ENCODE measurements around the gene RAG2. TPM values are rescaled to one million over a fixed set of nuclear protein-coding genes. Genes with fewer than 3 reads are reported as not detected.

Gene RAG2
- total RNA-seq, 1 experiment from 2014 or later: not detected

- H4K91ac ChIP-seq (ENCODE audit: insufficient read length, low read depth, low read length): no peak overlapping the region
- H2BK15ac ChIP-seq (ENCODE audit: low read depth, low read length): no peak overlapping the region
- no peak overlapping the region for H3K4ac ChIP-seq (ENCODE audit: low read depth, low read length)
- H2BK5ac ChIP-seq (ENCODE audit: insufficient read length, low read length): no peak overlapping the region
- H3K4me1 ChIP-seq (ENCODE audit: insufficient read depth, low read length): no peaks in the 10 kb centered on the region
- H2BK120ac ChIP-seq (ENCODE audit: low read depth, low read length, poor library complexity, severe bottlenecking): no peak overlapping the region
- no peak overlapping the region for H3K27ac ChIP-seq (ENCODE audit: insufficient read length, low read depth, low read length)
- H3K4me3 Mint-ChIP-seq: no peak overlapping the region
- H4K20me1 ChIP-seq (ENCODE audit: control insufficient read depth, insufficient read depth, insufficient read length): no peaks in the 10 kb centered on the region
- H3K4me1 Mint-ChIP-seq: no peaks in the 10 kb centered on the region
- H3K9ac ChIP-seq (ENCODE audit: extremely low read depth, insufficient read length, low read length): no peak overlapping the region
- H3K79me1 ChIP-seq (ENCODE audit: insufficient read depth, low read depth, low read length, poor library complexity, severe bottlenecking): no peaks in the 10 kb centered on the region
- H3T11ph ChIP-seq (ENCODE audit: low read length): no peak overlapping the region
- no peak overlapping the region for H3K4me2 ChIP-seq (ENCODE audit: insufficient read depth, insufficient read length, low read length)
- no peak overlapping the region for H3K27ac Mint-ChIP-seq
- no peak overlapping the region for H4K5ac ChIP-seq (ENCODE audit: insufficient read length, low read depth, low read length)
- H3K56ac ChIP-seq (ENCODE audit: insufficient read length, low read depth, low read length): no peak overlapping the region
- no peak overlapping the region for H2BK12ac ChIP-seq (ENCODE audit: insufficient read length, low read depth, low read length)
- no peak for DNase-seq
- H3K9me3 ChIP-seq (ENCODE audit: control insufficient read depth, low read depth, low read length): peaks cover 20% of the 10 kb centered on the region
- no peak overlapping the region for H3K18ac ChIP-seq (ENCODE audit: insufficient read length, low read depth, low read length)
- H3K14ac ChIP-seq (ENCODE audit: insufficient read depth, low read length): no peak overlapping the region
- peaks cover 19% of the 10 kb centered on the region for H3K27me3 Mint-ChIP-seq (ENCODE audit: low read depth)
- H3K23me2 ChIP-seq (ENCODE audit: insufficient read length, low read depth, low read length, poor library complexity, severe bottlenecking): no peaks in the 10 kb centered on the region
- WGBS (ENCODE audit: extremely low coverage, insufficient read length, low lambda C conversion rate): no CpG with 5 or more reads among the region's 2 CpGs
- no peak overlapping the region for H2BK20ac ChIP-seq (ENCODE audit: low read depth, low read length, poor library complexity, severe bottlenecking)
- no peak overlapping the region for H3K23ac ChIP-seq (ENCODE audit: insufficient read length, low read depth, low read length)
- peaks cover 21 to 22% of the 10 kb centered on the region in 2 experiments for H3K9me3 Mint-ChIP-seq
- TF ChIP-seq CTCF (conservative IDR thresholded peaks at IDR 0.05): no peak
- H2AFZ ChIP-seq (ENCODE audit: low read length): no peak overlapping the region
- no peaks in the 10 kb centered on the region for H3K79me2 ChIP-seq (ENCODE audit: insufficient read depth, low read length)
- H3K27me3 ChIP-seq (ENCODE audit: insufficient read depth, low read length): no peaks in the 10 kb centered on the region
- H4K8ac ChIP-seq (replicated peaks; ENCODE audit: insufficient read length, low read depth, low read length): no peak overlapping the region
- peaks cover 5 to 15% (median 14%) of the 10 kb centered on the region in 3 experiments; a peak in 5 of 7 replicates for H3K36me3 Mint-ChIP-seq (ENCODE audit: insufficient read depth in 1 of 3, low read depth in 3 of 3)
- no peak overlapping the region for H2AK5ac ChIP-seq (ENCODE audit: insufficient read length, low read length)
These were observed 20.7 kb downstream of the RAG2 start for GRCh38 chr11:36577373-36577772.

Data from H9 (cell line).